Measurements from ENCODE around the gene ATP6V1A.

DNA sequence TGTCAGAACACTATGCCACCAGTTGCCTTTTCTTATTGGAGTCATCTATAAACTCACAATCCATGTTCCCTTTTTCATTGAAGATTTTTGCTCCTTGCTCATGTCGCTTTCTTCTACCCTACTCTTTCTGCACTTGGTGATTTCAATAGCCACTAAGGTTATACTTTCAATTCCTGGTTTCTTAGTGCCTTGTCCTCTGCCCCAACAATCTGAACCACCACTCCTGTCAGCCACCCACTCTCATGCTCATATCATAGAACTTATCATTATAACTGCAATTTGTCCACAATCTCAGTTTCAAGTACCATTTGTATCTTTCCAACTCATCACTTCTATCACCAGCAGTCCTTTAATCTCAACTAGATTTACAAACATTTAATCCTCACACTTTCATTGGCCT, 81.8 kb downstream of the ATP6V1A start:
- no peak for TF ChIP-seq POLR2A (IDR thresholded peaks at IDR 0.05)
- TF ChIP-seq EP300 (IDR thresholded peaks at IDR 0.05; ENCODE audit: low read depth) = no peak
- TF ChIP-seq, protein P1, sequence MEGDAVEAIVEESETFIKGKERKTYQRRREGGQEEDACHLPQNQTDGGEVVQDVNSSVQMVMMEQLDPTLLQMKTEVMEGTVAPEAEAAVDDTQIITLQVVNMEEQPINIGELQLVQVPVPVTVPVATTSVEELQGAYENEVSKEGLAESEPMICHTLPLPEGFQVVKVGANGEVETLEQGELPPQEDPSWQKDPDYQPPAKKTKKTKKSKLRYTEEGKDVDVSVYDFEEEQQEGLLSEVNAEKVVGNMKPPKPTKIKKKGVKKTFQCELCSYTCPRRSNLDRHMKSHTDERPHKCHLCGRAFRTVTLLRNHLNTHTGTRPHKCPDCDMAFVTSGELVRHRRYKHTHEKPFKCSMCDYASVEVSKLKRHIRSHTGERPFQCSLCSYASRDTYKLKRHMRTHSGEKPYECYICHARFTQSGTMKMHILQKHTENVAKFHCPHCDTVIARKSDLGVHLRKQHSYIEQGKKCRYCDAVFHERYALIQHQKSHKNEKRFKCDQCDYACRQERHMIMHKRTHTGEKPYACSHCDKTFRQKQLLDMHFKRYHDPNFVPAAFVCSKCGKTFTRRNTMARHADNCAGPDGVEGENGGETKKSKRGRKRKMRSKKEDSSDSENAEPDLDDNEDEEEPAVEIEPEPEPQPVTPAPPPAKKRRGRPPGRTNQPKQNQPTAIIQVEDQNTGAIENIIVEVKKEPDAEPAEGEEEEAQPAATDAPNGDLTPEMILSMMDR (IDR thresholded peaks at IDR 0.05) = no peak
- no peak for TF ChIP-seq POLR2AphosphoS5 (IDR thresholded peaks at IDR 0.05)
